Karpas-422 (cell line): ENCODE data around the gene VAMP8. TPM values are rescaled to one million over a fixed set of nuclear protein-coding genes. Genes with fewer than 3 reads are reported as not detected.

Experiments used
- DNase-seq: peaks from one replicate; pipeline ENCODE4 v3.0.0-alpha.2; 2015
- H2AFZ ChIP-seq: fragments of 200-600 bp; sonication (generic); 2 replicates; pipeline ENCODE4 v1.6.1; 2014; ENCODE audit warnings: antibody characterized with exemption, low read length, mixed read lengths
- H3K27ac ChIP-seq: fragments of 200-600 bp; sonication (generic); 2 replicates; pipeline ENCODE4 v1.5.1; 2014; ENCODE audit warnings: mild to moderate bottlenecking, low read length, moderate library complexity
- H3K27me3 ChIP-seq: fragments of 200-600 bp; sonication (generic); 2 replicates; pipeline ENCODE4 v1.6.1; 2014; ENCODE audit warnings: low read length, mixed read lengths
- H3K36me3 ChIP-seq: fragments of 200-600 bp; sonication (generic); 2 replicates; pipeline ENCODE4 v1.6.1; 2014; ENCODE audit warnings: low read length, mixed read lengths; ENCODE audit not compliant: insufficient read depth
- H3K4me1 ChIP-seq: fragments of 200-600 bp; sonication (generic); 2 replicates; pipeline ENCODE4 v1.6.1; 2014; ENCODE audit warnings: mild to moderate bottlenecking, low read length, mixed read lengths
- H3K4me2 ChIP-seq: fragments of 200-600 bp; sonication (generic); 2 replicates; pipeline ENCODE4 v1.6.1; 2014; ENCODE audit warnings: low read length, low read depth, mild to moderate bottlenecking; ENCODE audit not compliant: poor library complexity, severe bottlenecking
- H3K4me3 ChIP-seq: fragments of 200-600 bp; sonication (generic); 2 replicates; pipeline ENCODE4 v1.5.1; 2014; ENCODE audit warnings: mild to moderate bottlenecking, antibody characterized with exemption, low read length, mixed read lengths
- H3K79me2 ChIP-seq: fragments of 200-600 bp; sonication (generic); 2 replicates; pipeline ENCODE4 v1.6.1; 2014; ENCODE audit warnings: mild to moderate bottlenecking, low read length, mixed read lengths
- H3K9ac ChIP-seq: fragments of 200-600 bp; sonication (generic); 2 replicates; pipeline ENCODE4 v1.6.0; 2014; ENCODE audit warnings: low read length
- H3K9me2 ChIP-seq: fragments of 200-600 bp; sonication (generic), shearing (Covaris generic); replicated peaks from 2 replicates; pipeline ENCODE4 v1.6.0; 2014; ENCODE audit warnings: mild to moderate bottlenecking, low read length, moderate library complexity; ENCODE audit not compliant: insufficient read depth
- H3K9me3 ChIP-seq: fragments of 300-700, 200-600 bp; sonication (generic); 2 replicates; pipeline ENCODE4 v1.6.1; 2014; ENCODE audit warnings: low read length, mixed read lengths
- H4K20me1 ChIP-seq: fragments of 200-600 bp; sonication (generic); 2 replicates; pipeline ENCODE4 v1.6.1; 2014; ENCODE audit warnings: mild to moderate bottlenecking, antibody characterized with exemption, low read length, low read depth; ENCODE audit not compliant: insufficient read depth
- total RNA-seq: library from RNA; depleted of rRNA; stranded (reverse); fragments of >200 nt; shearing (Covaris generic); gene quantifications from 2 replicates; pipeline ENCODE4 v1.2.3, GENCODE V29; 2014; ENCODE audit warnings: low replicate concordance; rRNA removed

Gene VAMP8
- 122 and 141 TPM in 2 replicates for total RNA-seq

DNA sequence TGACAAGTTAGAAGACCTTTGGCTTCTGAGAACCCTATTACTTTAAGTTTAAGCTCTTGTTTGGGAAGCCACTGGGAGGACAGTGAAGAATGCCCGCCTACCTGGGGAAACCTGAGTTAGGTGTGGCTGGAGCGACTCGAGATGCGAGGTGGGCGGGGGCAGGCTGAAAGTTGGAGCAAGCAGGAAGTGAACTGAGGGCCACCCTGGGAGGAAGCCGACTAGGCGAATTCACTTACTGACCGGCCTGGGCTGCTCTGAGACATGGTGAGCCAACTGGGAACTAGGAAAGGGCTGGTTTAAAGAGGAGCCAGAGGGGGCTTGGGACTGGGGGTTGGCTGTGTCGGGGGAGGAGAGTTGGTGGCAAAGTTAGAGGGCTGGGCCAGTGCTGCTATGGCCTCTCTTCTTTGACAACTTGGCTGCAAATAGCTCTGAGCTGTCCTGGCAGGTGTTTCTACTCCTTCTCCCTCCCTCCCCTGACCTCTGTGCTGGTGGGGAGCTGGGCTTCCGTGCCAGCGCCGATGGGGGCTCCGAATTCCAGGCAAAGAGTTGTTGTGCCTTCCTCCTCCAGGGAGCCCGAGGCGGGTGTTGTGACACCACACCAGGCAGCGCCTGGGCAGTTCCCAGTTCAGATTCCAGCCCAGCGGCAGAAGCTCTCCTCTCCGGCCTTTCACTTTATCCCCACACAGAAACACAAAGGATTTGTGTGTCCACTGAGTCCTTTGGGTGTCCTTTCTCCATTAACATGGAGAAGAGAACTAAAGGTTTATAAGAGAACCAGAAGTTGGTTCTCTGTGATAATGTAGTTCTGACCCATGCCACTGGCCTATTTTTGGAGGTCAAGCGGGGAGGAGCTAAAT lies at the start of gene VAMP8:
Gene VAMP8, plus strand, starts transcription at position 201 of the 857 bp plus-strand sequence. Its CDS starts 61 bp downstream, at position 262.
- Histone ChIP-seq H3K4me1 (peaks cover 28% of the 10 kb centered on the region), H3K9me3 (no peaks in the 10 kb centered on the region), H3K4me2 (peak within 1 kb of the TSS; percentile 78), H3K27me3 (no peaks in the 10 kb centered on the region), H3K9me2 (no peaks in the 10 kb centered on the region), H3K27ac (peak within 1 kb of the TSS; percentile 43), H3K9ac (peak within 1 kb of the TSS; percentile 75), H3K36me3 (peaks cover 5% of the 10 kb centered on the region; the same call in 1 of the 2 replicates), H2AFZ (peak within 1 kb of the TSS; percentile 62), H3K4me3 (peak within 1 kb of the TSS; percentile 75), H4K20me1 (no peaks in the 10 kb centered on the region), H3K79me2 (peaks cover 24% of the 10 kb centered on the region)
- DNase-seq = peak; percentile 89

- no peaks in the 10 kb centered on the region for H3K27me3 ChIP-seq
- no peak overlapping the region for H3K4me3 ChIP-seq
- no peaks in the 10 kb centered on the region for H3K79me2 ChIP-seq
- H3K4me2 ChIP-seq = no peak overlapping the region
- peaks cover 10% of the 10 kb centered on the region for H3K4me1 ChIP-seq
- no peaks in the 10 kb centered on the region for H4K20me1 ChIP-seq
- H3K27ac ChIP-seq = no peak overlapping the region
- no peaks in the 10 kb centered on the region for H3K9me2 ChIP-seq
- no peak for DNase-seq
- H3K9me3 ChIP-seq = no peaks in the 10 kb centered on the region
- no peaks in the 10 kb centered on the region for H3K36me3 ChIP-seq
- no peak overlapping the region for H3K9ac ChIP-seq
- H2AFZ ChIP-seq = no peak overlapping the region
Measured at GRCh38 chr2:85527787-85528186, 49.6 kb upstream of the VAMP8 start.

GRCh38 chr2:85528355-85528754 lies 49.0 kb upstream of the VAMP8 start:
- Histone ChIP-seq H3K36me3 (no peaks in the 10 kb centered on the region), H3K27ac (no peak overlapping the region), H3K4me1 (peaks cover 10% of the 10 kb centered on the region), H3K9ac (no peak overlapping the region), H3K27me3 (no peaks in the 10 kb centered on the region), H3K79me2 (no peaks in the 10 kb centered on the region), H2AFZ (no peak overlapping the region), H3K4me2 (no peak overlapping the region), H3K4me3 (no peak overlapping the region), H3K9me2 (no peaks in the 10 kb centered on the region), H4K20me1 (no peaks in the 10 kb centered on the region), H3K9me3 (no peaks in the 10 kb centered on the region)
- no peak for DNase-seq

DNA sequence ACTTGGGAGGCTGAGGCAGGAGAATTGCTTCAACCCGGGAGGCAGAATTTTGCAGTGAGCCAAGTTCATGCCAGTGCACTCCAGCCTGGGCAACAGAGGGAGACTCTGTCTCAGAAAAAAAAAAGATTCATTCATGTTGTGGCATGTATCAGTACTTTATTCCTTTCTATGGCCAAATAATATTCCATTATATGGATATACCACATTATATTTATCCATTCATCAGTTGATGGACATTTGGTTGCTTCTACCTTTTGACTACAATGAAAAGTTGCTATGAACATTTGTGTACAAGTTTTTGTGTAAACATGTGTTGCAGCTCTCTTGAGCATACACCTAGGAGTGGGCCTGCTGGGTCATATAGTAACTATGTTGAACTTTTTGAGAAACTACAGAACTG lies 47.6 kb upstream of the VAMP8 start:
- no peak overlapping the region for H2AFZ ChIP-seq
- H3K9me2 ChIP-seq = no peaks in the 10 kb centered on the region
- no peak overlapping the region for H3K4me3 ChIP-seq
- H3K27me3 ChIP-seq = no peaks in the 10 kb centered on the region
- H3K4me2 ChIP-seq = no peak overlapping the region
- no peak overlapping the region for H3K9ac ChIP-seq
- no peak overlapping the region for H3K27ac ChIP-seq
- H3K79me2 ChIP-seq = no peaks in the 10 kb centered on the region
- H4K20me1 ChIP-seq = no peaks in the 10 kb centered on the region
- no peaks in the 10 kb centered on the region for H3K9me3 ChIP-seq
- peak; percentile 27 for DNase-seq
- no peaks in the 10 kb centered on the region for H3K36me3 ChIP-seq
- peaks cover 7% of the 10 kb centered on the region for H3K4me1 ChIP-seq

- no peaks in the 10 kb centered on the region for H3K36me3 ChIP-seq
- DNase-seq = no peak
- H3K9me3 ChIP-seq = no peaks in the 10 kb centered on the region
- H3K4me3 ChIP-seq = no peak overlapping the region
- H3K4me1 ChIP-seq = no peaks in the 10 kb centered on the region
- H2AFZ ChIP-seq = no peak overlapping the region
- no peaks in the 10 kb centered on the region for H3K79me2 ChIP-seq
- no peak overlapping the region for H3K4me2 ChIP-seq
- no peaks in the 10 kb centered on the region for H3K27me3 ChIP-seq
- H4K20me1 ChIP-seq = no peaks in the 10 kb centered on the region
- no peak overlapping the region for H3K27ac ChIP-seq
- H3K9ac ChIP-seq = no peak overlapping the region
- no peaks in the 10 kb centered on the region for H3K9me2 ChIP-seq
Measured at GRCh38 chr2:85531589-85531988, 45.8 kb upstream of the VAMP8 start.

DNA sequence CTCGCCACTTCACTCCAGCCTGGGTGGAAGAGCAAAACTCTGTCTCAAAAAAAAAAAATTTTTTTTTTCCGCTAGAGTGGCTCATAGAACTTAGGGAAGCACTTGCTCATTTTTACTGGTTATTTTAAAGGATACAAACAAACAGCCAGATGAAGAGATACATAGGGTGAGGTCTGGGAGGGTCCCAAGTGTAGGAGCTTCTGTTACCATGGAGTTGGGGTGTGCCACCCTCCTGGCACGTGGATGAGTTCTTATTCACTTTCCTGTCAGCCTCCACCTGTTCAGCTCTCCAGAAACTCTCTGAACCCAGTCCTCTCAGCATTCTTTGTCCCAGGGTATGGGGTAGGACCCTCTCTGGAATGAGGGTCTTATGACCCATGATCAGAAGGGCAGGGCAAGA lies 43.3 kb upstream of the VAMP8 start:
- H3K9ac ChIP-seq = no peak overlapping the region
- no peaks in the 10 kb centered on the region for H3K27me3 ChIP-seq
- H3K27ac ChIP-seq = no peak overlapping the region
- peaks cover 12% of the 10 kb centered on the region for H3K79me2 ChIP-seq
- no peak overlapping the region for H2AFZ ChIP-seq
- no peak for DNase-seq
- no peak overlapping the region for H3K4me3 ChIP-seq
- no peak overlapping the region for H3K4me2 ChIP-seq
- peaks cover under 1% of the 10 kb centered on the region for H3K36me3 ChIP-seq
- no peaks in the 10 kb centered on the region for H3K9me2 ChIP-seq
- H4K20me1 ChIP-seq = no peaks in the 10 kb centered on the region; the same call in 1 of the 2 replicates
- H3K9me3 ChIP-seq = no peaks in the 10 kb centered on the region
- H3K4me1 ChIP-seq = peaks cover 12% of the 10 kb centered on the region

- Histone ChIP-seq H3K4me1 (peaks cover 12% of the 10 kb centered on the region), H4K20me1 (peaks cover 5% of the 10 kb centered on the region), H3K79me2 (peaks cover 19% of the 10 kb centered on the region), H3K4me3 (no peak overlapping the region), H3K27ac (no peak overlapping the region), H3K27me3 (no peaks in the 10 kb centered on the region), H3K9me2 (no peaks in the 10 kb centered on the region), H3K4me2 (no peak overlapping the region), H3K9ac (no peak overlapping the region), H2AFZ (no peak overlapping the region), H3K36me3 (peaks cover 9% of the 10 kb centered on the region), H3K9me3 (no peaks in the 10 kb centered on the region)
- DNase-seq = no peak
Measured at GRCh38 chr2:85534881-85535280, 42.5 kb upstream of the VAMP8 start.

- no peak overlapping the region for H3K27ac ChIP-seq
- no peak overlapping the region for H2AFZ ChIP-seq
- H3K27me3 ChIP-seq = no peaks in the 10 kb centered on the region
- peaks cover 35% of the 10 kb centered on the region for H3K79me2 ChIP-seq
- H3K4me3 ChIP-seq = no peak overlapping the region
- no peaks in the 10 kb centered on the region for H3K9me3 ChIP-seq
- H3K4me2 ChIP-seq = no peak overlapping the region
- H3K4me1 ChIP-seq = peaks cover 27% of the 10 kb centered on the region
- no peak overlapping the region for H3K9ac ChIP-seq
- peaks cover 25% of the 10 kb centered on the region for H3K36me3 ChIP-seq
- H4K20me1 ChIP-seq = peaks cover 21% of the 10 kb centered on the region
- no peaks in the 10 kb centered on the region for H3K9me2 ChIP-seq
- no peak for DNase-seq
Measured at GRCh38 chr2:85536479-85536878, 40.9 kb upstream of the VAMP8 start.
